AG04450 (cell line): ENCODE results near the gene ZFYVE27. TPM values are rescaled to one million over a fixed set of nuclear protein-coding genes. Genes with fewer than 3 reads are reported as not detected.

ENCODE experiments used
- CTCF ChIA-PET: fragments of 300-600, 350-600 bp; formaldehyde crosslinking; extraction: SDS; loops from one replicate; lab custom pipeline; 2022; ENCODE audit warnings: antibody characterized with exemption, inconsistent platforms; lab: Charles Lee
- POLR2A ChIA-PET: fragments of 350-600 bp; formaldehyde crosslinking; extraction: SDS; loops from one replicate; lab custom pipeline; 2021; ENCODE audit warnings: antibody characterized with exemption, inconsistent platforms; lab: Yijun Ruan, JAX
- DNase-seq: peaks from one replicate; pipeline ENCODE4 v3.0.0-alpha.2; 2011; ENCODE audit warnings: low read depth, low spot score
- H3K27ac ChIP-seq: one replicate; pipeline ENCODE4 v1.5.1; 2012; ENCODE audit warnings: low read depth, low read length, control low read depth
- H3K27me3 ChIP-seq: one replicate; pipeline ENCODE4 v1.6.0; 2012; ENCODE audit warnings: low read length; ENCODE audit not compliant: control insufficient read depth, insufficient read depth
- H3K4me3 ChIP-seq: 2 replicates; pipeline ENCODE4 v1.5.1; 2011; ENCODE audit warnings: mild to moderate bottlenecking, low read depth, low read length, control low read depth
- H3K9me3 ChIP-seq: 2 replicates; pipeline ENCODE4 v1.5.1; 2012; ENCODE audit warnings: low read length; ENCODE audit not compliant: control insufficient read depth, insufficient read depth
- polyA plus RNA-seq: library from polyadenylated mRNA; depleted of rRNA; stranded (reverse); fragments of >200 nt; gene quantifications from 2 replicates; pipeline ENCODE4 v1.2.3, GENCODE V29; 2011
- TF ChIP-seq, protein P1 (sequence below): IDR thresholded peaks from 2 replicates; pipeline ENCODE4 v1.5.1; 2011; ENCODE audit warnings: low read depth, low read length, control low read depth, inconsistent platforms

Gene ZFYVE27
- polyA plus RNA-seq, 1 experiment: 11.1 TPM

DNA sequence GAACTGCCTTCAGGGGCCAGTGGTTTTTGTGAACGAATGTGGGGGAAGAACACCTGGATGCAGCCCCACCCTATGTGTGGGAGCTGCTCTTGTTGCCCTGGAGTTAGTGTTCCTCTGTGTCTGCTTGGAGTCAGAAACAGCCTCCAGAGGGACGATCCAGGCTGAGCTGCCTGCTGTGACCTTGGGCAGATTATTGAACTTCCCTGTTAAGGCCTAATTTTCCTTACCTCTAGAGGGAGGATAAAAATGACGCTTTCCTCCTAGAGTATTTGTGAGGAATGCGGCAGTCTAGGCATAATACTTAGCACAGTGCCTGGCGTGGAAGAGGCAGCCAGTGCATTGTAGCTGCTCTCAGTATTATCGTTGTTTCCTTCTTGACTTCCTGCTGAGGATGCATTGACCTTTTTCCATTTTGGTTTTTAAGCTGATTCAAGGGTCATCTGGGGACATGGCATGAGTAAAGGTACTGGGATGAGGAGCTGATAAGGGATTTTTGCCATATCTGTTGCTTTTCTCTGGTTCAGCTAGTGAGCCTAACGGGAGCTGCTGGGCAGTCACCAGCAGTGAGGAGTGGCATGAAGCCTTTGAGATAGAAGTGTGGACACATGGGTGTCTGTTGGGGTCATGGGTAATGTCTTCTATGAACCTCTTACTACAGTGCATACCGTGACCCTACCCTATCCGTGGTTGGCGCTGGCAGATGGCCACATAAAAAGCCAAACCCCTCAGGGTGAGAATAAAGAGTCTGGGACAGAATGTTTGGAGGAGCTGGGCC is 6.4 kb downstream of the ZFYVE27 start:
- H3K27me3 ChIP-seq: no peaks in the 10 kb centered on the region
- no peak for DNase-seq
- H3K4me3 ChIP-seq: no peak overlapping the region
- POLR2A ChIA-PET: interaction anchor here (0.5 kb wide), 1 partner anchor 20 kb away, joined by 3 read pairs; no protein-coding TSS in a partner anchor
- no peak overlapping the region for H3K27ac ChIP-seq
- no peaks in the 10 kb centered on the region for H3K9me3 ChIP-seq
- TF ChIP-seq, protein P1, sequence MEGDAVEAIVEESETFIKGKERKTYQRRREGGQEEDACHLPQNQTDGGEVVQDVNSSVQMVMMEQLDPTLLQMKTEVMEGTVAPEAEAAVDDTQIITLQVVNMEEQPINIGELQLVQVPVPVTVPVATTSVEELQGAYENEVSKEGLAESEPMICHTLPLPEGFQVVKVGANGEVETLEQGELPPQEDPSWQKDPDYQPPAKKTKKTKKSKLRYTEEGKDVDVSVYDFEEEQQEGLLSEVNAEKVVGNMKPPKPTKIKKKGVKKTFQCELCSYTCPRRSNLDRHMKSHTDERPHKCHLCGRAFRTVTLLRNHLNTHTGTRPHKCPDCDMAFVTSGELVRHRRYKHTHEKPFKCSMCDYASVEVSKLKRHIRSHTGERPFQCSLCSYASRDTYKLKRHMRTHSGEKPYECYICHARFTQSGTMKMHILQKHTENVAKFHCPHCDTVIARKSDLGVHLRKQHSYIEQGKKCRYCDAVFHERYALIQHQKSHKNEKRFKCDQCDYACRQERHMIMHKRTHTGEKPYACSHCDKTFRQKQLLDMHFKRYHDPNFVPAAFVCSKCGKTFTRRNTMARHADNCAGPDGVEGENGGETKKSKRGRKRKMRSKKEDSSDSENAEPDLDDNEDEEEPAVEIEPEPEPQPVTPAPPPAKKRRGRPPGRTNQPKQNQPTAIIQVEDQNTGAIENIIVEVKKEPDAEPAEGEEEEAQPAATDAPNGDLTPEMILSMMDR: no peak
- CTCF ChIA-PET: interaction anchor here (0.7 to 1.8 kb wide), 4 partner anchors 15 to 566 kb away, joined by 3 to 7 read pairs (median 4); no protein-coding TSS in a partner anchor

DNA sequence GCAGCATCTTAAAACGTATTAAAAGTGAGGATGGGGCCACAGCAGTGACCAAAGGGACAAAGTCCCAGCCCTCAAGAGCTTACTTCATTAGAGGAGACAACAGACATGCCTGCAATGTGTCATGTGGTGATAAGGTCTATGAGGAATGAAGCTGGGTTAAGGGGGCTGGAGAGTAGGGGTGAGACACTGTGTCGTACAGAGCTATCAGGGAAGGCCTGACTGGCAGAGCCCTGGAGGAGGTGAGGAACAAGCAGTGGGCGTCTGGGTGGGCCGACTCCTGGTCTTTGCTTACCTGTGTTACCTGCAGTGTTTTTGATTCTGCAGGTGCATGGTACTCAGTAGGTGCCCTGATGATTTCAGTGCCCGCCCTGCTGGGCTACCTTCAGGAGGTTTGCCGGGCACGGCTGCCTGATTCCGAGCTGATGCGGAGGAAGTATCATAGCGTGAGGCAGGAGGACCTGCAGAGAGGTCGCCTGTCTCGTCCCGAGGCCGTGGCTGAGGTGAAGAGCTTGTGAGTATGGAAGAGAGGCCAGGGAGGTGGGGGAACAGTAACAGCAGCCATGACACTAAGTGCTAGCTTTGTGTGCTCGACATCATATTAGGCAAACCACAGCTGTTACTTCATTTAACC is 7.6 kb downstream of the ZFYVE27 start:
- no peaks in the 10 kb centered on the region for H3K9me3 ChIP-seq
- ChIA-PET POLR2A (no interaction called here), CTCF (interaction anchor here (0.7 to 1.8 kb wide), 4 partner anchors 14 to 565 kb away, joined by 3 to 7 read pairs (median 4); no protein-coding TSS in a partner anchor)
- H3K4me3 ChIP-seq: no peak overlapping the region
- no peak overlapping the region for H3K27ac ChIP-seq
- TF ChIP-seq, protein P1: no peak
- DNase-seq: no peak
- no peaks in the 10 kb centered on the region for H3K27me3 ChIP-seq

DNA sequence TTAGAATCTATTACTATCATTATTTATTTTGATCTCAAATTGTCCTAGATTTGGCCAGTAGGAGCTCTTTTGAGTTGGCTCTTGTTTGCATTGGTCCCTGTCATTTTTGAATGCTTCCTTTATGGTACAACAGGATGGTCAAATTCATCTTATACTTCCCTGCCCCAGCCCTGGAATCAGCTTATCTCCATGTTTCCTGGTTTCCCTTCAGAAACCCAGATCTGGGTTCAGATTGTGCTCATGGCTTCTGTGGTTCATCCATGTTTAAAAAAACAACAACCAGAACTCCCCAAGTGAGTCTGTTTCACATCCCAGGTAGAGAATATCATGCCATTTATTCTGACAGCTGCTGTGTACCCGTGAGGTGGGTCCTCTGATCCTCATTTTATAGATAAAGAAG is 10.6 kb downstream of the ZFYVE27 start:
- CTCF ChIA-PET: interaction anchor here (0.7 to 1.5 kb wide), 4 partner anchors 12 to 46 kb away, joined by 3 to 13 read pairs (median 4); no protein-coding TSS in a partner anchor
- TF ChIP-seq, protein P1: no peak
- POLR2A ChIA-PET: no interaction called here

DNA sequence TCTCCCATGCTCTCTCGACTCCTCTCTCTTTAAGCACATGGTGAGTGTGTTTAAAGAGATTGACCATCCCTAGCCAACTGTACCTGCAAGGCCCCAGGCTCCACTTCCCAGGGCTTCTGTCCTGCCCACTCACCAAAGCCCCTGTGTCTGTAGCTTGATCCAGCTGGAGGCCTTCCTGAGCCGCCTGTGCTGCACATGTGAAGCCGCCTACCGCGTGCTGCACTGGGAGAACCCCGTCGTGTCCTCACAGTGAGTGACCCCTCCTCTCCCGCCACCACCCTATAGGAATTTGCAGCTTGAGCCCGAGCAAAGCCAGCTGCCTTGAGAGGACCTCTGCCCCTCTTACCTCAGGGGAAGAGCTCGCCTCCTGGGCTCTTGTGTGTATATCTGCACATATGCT is 11.2 kb downstream of the ZFYVE27 start:
- no peak for DNase-seq
- TF ChIP-seq, protein P1: no peak
- Histone ChIP-seq H3K27ac (no peak overlapping the region), H3K9me3 (no peaks in the 10 kb centered on the region), H3K27me3 (no peaks in the 10 kb centered on the region), H3K4me3 (no peak overlapping the region)
- CTCF ChIA-PET: interaction anchor here (0.7 to 0.9 kb wide), 2 partner anchors 44 to 47 kb away, joined by 3 read pairs; no protein-coding TSS in a partner anchor
- POLR2A ChIA-PET: no interaction called here

More for the DNA sequence above, 10.6 kb downstream of the ZFYVE27 start:
- H3K4me3 ChIP-seq: no peak overlapping the region
- no peaks in the 10 kb centered on the region for H3K27me3 ChIP-seq
- no peak for DNase-seq
- no peaks in the 10 kb centered on the region for H3K9me3 ChIP-seq
- H3K27ac ChIP-seq: no peak overlapping the region
